Measurements from ENCODE around the gene SNCA.

Gene SNCA

DNA sequence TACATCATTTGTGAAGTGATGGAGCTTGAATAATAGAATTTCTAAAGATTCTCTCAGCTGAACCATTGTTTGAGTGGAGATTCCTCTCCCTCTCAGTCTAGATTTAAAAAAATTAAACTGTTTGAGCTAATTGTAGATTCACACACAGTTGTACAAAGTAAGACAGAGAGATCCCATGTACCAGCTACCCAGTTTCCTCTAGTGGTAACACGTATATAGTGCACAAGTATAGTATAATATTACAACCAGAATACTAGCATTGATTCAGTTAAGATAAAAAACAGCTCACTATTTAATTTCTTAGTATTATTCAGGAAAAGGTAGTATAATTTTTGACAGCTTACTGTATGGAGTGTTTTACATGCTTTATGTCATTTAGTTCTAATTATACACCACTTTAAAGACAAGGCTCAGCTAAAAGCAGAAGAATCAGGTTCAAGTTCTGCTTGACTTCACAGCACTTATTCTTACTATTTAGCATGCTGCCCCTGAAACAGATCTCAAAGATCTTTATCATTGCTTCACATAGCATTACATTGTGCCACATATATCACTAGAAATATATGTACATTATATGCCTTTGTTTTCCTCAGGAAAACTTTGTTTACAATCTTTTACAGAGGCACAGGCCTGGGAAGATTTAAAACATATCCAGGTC lies 136.1 kb downstream of the SNCA start:
- H3K27ac ChIP-seq (ENCODE audit: low read depth, low read length, poor library complexity, severe bottlenecking) = no peak overlapping the region
- no peaks in the 10 kb centered on the region for H3K79me2 ChIP-seq (ENCODE audit: insufficient read depth, low read length)
- no peaks in the 10 kb centered on the region for H4K20me1 ChIP-seq (ENCODE audit: insufficient read depth, low read length)
- H3K36me3 ChIP-seq (ENCODE audit: insufficient read depth, low read length) = no peaks in the 10 kb centered on the region
- H3K4me1 ChIP-seq (ENCODE audit: insufficient read depth, low read length, severe bottlenecking) = no peaks in the 10 kb centered on the region
- no peaks in the 10 kb centered on the region for H3F3A ChIP-seq (ENCODE audit: insufficient read depth, low read length)
- H3K4me3 ChIP-seq (ENCODE audit: low read depth, low read length, poor library complexity, severe bottlenecking) = no peak overlapping the region
- H2AFZ ChIP-seq (ENCODE audit: low read length) = no peak overlapping the region
- no peaks in the 10 kb centered on the region for H3K27me3 ChIP-seq (ENCODE audit: insufficient read depth, low read length)
- H3K9me2 ChIP-seq (ENCODE audit: low read depth, low read length) = no peaks in the 10 kb centered on the region
- no peak for TF ChIP-seq EZH2 (IDR thresholded peaks at IDR 0.05; ENCODE audit: borderline replicate concordance, low read length)
- TF ChIP-seq, protein P1, sequence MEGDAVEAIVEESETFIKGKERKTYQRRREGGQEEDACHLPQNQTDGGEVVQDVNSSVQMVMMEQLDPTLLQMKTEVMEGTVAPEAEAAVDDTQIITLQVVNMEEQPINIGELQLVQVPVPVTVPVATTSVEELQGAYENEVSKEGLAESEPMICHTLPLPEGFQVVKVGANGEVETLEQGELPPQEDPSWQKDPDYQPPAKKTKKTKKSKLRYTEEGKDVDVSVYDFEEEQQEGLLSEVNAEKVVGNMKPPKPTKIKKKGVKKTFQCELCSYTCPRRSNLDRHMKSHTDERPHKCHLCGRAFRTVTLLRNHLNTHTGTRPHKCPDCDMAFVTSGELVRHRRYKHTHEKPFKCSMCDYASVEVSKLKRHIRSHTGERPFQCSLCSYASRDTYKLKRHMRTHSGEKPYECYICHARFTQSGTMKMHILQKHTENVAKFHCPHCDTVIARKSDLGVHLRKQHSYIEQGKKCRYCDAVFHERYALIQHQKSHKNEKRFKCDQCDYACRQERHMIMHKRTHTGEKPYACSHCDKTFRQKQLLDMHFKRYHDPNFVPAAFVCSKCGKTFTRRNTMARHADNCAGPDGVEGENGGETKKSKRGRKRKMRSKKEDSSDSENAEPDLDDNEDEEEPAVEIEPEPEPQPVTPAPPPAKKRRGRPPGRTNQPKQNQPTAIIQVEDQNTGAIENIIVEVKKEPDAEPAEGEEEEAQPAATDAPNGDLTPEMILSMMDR (IDR thresholded peaks at IDR 0.05; ENCODE audit: low read length) = no peak
- H3K4me2 ChIP-seq (ENCODE audit: low read length) = no peak overlapping the region
- no peaks in the 10 kb centered on the region for H3K9me3 ChIP-seq (ENCODE audit: low read length)
- H3K9ac ChIP-seq (ENCODE audit: low read length) = no peak overlapping the region

DNA sequence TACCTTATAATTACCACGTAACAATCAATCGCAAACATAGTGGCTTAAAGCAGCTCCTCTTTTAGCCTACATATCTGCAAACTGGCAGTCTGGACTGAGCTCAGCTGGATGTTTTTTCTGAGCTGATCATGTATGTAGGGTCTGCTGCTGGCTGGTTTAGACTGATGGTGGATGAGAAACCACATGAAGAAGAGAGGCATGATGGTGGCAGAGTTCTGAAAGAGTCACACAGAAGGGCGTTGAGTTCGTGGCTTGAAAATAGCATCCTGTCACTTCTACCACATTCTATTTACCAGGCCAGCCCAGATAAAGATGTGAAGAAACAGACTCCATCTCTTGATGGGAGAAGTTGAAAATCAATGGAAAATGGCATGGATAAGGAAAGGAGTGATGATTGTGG lies 151.3 kb downstream of the SNCA start:
- Histone ChIP-seq H3F3A (ENCODE audit: insufficient read depth, low read length) (no peaks in the 10 kb centered on the region), H3K27me3 (ENCODE audit: insufficient read depth, low read length) (no peaks in the 10 kb centered on the region), H2AFZ (ENCODE audit: low read length) (no peak overlapping the region), H3K79me2 (ENCODE audit: insufficient read depth, low read length) (no peaks in the 10 kb centered on the region), H3K4me3 (ENCODE audit: low read depth, low read length, poor library complexity, severe bottlenecking) (no peak overlapping the region), H3K9me2 (ENCODE audit: low read depth, low read length) (no peaks in the 10 kb centered on the region), H3K4me1 (ENCODE audit: insufficient read depth, low read length, severe bottlenecking) (no peaks in the 10 kb centered on the region), H3K36me3 (ENCODE audit: insufficient read depth, low read length) (no peaks in the 10 kb centered on the region), H4K20me1 (ENCODE audit: insufficient read depth, low read length) (no peaks in the 10 kb centered on the region), H3K27ac (ENCODE audit: low read depth, low read length, poor library complexity, severe bottlenecking) (no peak overlapping the region), H3K9ac (ENCODE audit: low read length) (no peak overlapping the region), H3K9me3 (ENCODE audit: low read length) (no peaks in the 10 kb centered on the region), H3K4me2 (ENCODE audit: low read length) (no peak overlapping the region)
- TF ChIP-seq, protein P1 (IDR thresholded peaks at IDR 0.05; ENCODE audit: low read length) = no peak
- no peak for TF ChIP-seq EZH2 (IDR thresholded peaks at IDR 0.05; ENCODE audit: borderline replicate concordance, low read length)

DNA sequence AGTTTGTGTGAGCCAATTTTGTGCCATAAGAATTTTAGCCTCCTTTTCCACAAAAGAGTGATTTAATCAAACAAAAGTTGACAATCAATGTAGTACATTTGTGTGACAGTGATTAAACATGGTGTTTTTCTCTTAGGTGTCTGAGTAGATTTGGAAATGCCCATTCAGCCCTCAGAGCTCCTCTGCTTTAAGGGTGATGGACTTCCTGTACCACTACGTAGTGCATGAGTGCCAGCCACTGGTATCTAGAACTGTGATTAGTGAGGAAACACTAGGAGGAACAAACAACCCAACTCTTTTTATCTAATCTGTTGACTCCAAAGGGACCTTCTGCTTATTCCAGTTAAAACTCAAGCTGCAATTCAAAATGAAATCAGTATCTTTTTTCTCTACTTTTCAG lies 151.7 kb downstream of the SNCA start:
- Histone ChIP-seq H3K4me2 (ENCODE audit: low read length) (no peak overlapping the region), H3K4me3 (ENCODE audit: low read depth, low read length, poor library complexity, severe bottlenecking) (no peak overlapping the region), H4K20me1 (ENCODE audit: insufficient read depth, low read length) (no peaks in the 10 kb centered on the region), H3K27ac (ENCODE audit: low read depth, low read length, poor library complexity, severe bottlenecking) (no peak overlapping the region), H3K9ac (ENCODE audit: low read length) (no peak overlapping the region), H3K9me3 (ENCODE audit: low read length) (no peaks in the 10 kb centered on the region), H3K36me3 (ENCODE audit: insufficient read depth, low read length) (no peaks in the 10 kb centered on the region), H2AFZ (ENCODE audit: low read length) (no peak overlapping the region), H3K27me3 (ENCODE audit: insufficient read depth, low read length) (no peaks in the 10 kb centered on the region), H3K4me1 (ENCODE audit: insufficient read depth, low read length, severe bottlenecking) (no peaks in the 10 kb centered on the region), H3F3A (ENCODE audit: insufficient read depth, low read length) (no peaks in the 10 kb centered on the region), H3K79me2 (ENCODE audit: insufficient read depth, low read length) (no peaks in the 10 kb centered on the region), H3K9me2 (ENCODE audit: low read depth, low read length) (no peaks in the 10 kb centered on the region)
- TF ChIP-seq, protein P1 (IDR thresholded peaks at IDR 0.05; ENCODE audit: low read length) = no peak
- TF ChIP-seq EZH2 (IDR thresholded peaks at IDR 0.05; ENCODE audit: borderline replicate concordance, low read length) = no peak
